OCI-LY1 (cell line): ENCODE measurements around the gene UNC5A.

Source experiments
- EZH2 ChIP-seq: fragments of 200-600 bp; sonication (generic), shearing (Covaris generic); IDR thresholded peaks from 2 replicates; pipeline ENCODE4 v1.8.0; 2017; ENCODE audit warnings: borderline replicate concordance, mixed run types, mild to moderate bottlenecking, antibody characterized with exemption, low read length, moderate library complexity, mixed read lengths
- TF ChIP-seq, protein P1 (sequence below): fragments of 200-600 bp; sonication (generic), shearing (Covaris generic); IDR thresholded peaks from 2 replicates; pipeline ENCODE4 v1.5.1; 2017; ENCODE audit warnings: mild to moderate bottlenecking, antibody characterized with exemption, low read length, moderate library complexity, mixed read lengths

GRCh38 chr5:176879663-176880361 lies 69.5 kb downstream of the UNC5A start:
- TF ChIP-seq, protein P1, sequence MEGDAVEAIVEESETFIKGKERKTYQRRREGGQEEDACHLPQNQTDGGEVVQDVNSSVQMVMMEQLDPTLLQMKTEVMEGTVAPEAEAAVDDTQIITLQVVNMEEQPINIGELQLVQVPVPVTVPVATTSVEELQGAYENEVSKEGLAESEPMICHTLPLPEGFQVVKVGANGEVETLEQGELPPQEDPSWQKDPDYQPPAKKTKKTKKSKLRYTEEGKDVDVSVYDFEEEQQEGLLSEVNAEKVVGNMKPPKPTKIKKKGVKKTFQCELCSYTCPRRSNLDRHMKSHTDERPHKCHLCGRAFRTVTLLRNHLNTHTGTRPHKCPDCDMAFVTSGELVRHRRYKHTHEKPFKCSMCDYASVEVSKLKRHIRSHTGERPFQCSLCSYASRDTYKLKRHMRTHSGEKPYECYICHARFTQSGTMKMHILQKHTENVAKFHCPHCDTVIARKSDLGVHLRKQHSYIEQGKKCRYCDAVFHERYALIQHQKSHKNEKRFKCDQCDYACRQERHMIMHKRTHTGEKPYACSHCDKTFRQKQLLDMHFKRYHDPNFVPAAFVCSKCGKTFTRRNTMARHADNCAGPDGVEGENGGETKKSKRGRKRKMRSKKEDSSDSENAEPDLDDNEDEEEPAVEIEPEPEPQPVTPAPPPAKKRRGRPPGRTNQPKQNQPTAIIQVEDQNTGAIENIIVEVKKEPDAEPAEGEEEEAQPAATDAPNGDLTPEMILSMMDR = no peak
- TF ChIP-seq EZH2 = no peak
